GM18520 (cell line): ENCODE measurements around the gene NR1H2.
"Not testable (repeated sequence)": the region's sequence is repeated elsewhere in the genome, so short reads cannot be mapped to it uniquely, and the experiment has no call there.

ENCODE experiments used
- ATAC-seq: cut with Tn5 transposase; IDR thresholded peaks from one replicate; pipeline ENCODE4 v1.9.1; 2021; ENCODE audit not compliant: unreplicated experiment

NR1H2 gene

GRCh38 chr19:50376166-50377050 is at the start of gene NR1H2:
Gene NR1H2 (plus strand): TSS chr19:50376457. CDS start chr19:50377606, 1,149 bp downstream.
- peak; percentile 81 for ATAC-seq

- no peak for ATAC-seq
These were observed 49.2 kb upstream of the NR1H2 start for GRCh38 chr19:50327013-50327412.

GRCh38 chr19:50327461-50328223 is 48.6 kb upstream of the NR1H2 start:
- no peak for ATAC-seq

GRCh38 chr19:50328224-50328872 is 47.9 kb upstream of the NR1H2 start:
- no peak for ATAC-seq

- ATAC-seq = peak; percentile 7
These were observed 47.4 kb upstream of the NR1H2 start for GRCh38 chr19:50328873-50329145.

GRCh38 chr19:50329146-50329925 is 46.9 kb upstream of the NR1H2 start, which contains the start of gene KCNC3:
Gene KCNC3 (minus strand): TSS chr19:50329377. CDS start chr19:50329082, 295 bp downstream.
- peak; percentile 30 for ATAC-seq

- not testable (repeated sequence) for ATAC-seq
These were observed 46.3 kb upstream of the NR1H2 start for GRCh38 chr19:50329926-50330294.

GRCh38 chr19:50330365-50331078 is 45.7 kb upstream of the NR1H2 start:
- no peak for ATAC-seq

- ATAC-seq = no peak
These were observed 44.9 kb upstream of the NR1H2 start for GRCh38 chr19:50331221-50331993.

GRCh38 chr19:50331994-50332243 is 44.3 kb upstream of the NR1H2 start:
- no peak for ATAC-seq

- no peak for ATAC-seq
These were observed 43.8 kb upstream of the NR1H2 start for GRCh38 chr19:50332244-50333038.

- ATAC-seq = peak; percentile 52
These were observed 43.0 kb upstream of the NR1H2 start for GRCh38 chr19:50333235-50333736.

GRCh38 chr19:50333737-50334617 is 42.3 kb upstream of the NR1H2 start:
- ATAC-seq = peak; percentile 18

- no peak for ATAC-seq
These were observed 41.4 kb upstream of the NR1H2 start for GRCh38 chr19:50334741-50335421.

GRCh38 chr19:50337031-50337430 is 39.2 kb upstream of the NR1H2 start:
- ATAC-seq = not testable (repeated sequence)

GRCh38 chr19:50340331-50340730 is 35.9 kb upstream of the NR1H2 start:
- ATAC-seq = no peak

GRCh38 chr19:50341091-50341564 is 35.1 kb upstream of the NR1H2 start:
- peak; percentile 62 for ATAC-seq
